ENCODE results near the gene AHCY.

The AHCY gene

GRCh38 chr20:34231634-34232033 lies 71.5 kb downstream of the AHCY start:
- no peak for DNase-seq (ENCODE audit: insufficient read length, low spot score)
- no peak for TF ChIP-seq POLR2A (IDR thresholded peaks at IDR 0.05; ENCODE audit: low read depth, low read length)
- no peak for FAIRE-seq
